Measurements from ENCODE around the gene PTPN7.

DNA sequence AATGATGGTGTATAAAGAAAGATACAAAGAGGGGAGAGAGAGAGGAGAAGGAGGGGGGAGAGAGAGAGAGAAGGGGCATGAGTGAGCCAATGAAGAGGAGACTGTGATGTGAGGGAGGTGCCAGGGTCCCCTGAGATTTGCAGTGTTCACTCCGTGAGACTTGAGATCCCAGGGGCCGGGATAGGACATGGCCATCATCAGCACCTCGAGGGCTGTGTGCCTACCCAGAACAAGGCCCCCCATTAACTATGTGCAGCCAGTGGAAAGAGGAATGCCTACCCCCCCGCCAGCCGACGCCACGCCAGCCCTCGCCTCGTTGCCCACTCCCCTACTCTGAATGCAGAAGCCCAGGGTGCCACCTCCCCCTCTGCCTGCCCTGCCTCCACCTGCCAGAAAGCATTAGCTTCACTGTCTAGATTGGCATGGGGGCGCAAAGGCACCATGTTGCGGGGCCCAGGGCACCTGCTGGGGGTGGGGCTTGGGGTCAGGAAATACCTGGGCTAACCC, 48.0 kb upstream of the PTPN7 start:
- TF ChIP-seq, protein P1, sequence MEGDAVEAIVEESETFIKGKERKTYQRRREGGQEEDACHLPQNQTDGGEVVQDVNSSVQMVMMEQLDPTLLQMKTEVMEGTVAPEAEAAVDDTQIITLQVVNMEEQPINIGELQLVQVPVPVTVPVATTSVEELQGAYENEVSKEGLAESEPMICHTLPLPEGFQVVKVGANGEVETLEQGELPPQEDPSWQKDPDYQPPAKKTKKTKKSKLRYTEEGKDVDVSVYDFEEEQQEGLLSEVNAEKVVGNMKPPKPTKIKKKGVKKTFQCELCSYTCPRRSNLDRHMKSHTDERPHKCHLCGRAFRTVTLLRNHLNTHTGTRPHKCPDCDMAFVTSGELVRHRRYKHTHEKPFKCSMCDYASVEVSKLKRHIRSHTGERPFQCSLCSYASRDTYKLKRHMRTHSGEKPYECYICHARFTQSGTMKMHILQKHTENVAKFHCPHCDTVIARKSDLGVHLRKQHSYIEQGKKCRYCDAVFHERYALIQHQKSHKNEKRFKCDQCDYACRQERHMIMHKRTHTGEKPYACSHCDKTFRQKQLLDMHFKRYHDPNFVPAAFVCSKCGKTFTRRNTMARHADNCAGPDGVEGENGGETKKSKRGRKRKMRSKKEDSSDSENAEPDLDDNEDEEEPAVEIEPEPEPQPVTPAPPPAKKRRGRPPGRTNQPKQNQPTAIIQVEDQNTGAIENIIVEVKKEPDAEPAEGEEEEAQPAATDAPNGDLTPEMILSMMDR (IDR thresholded peaks at IDR 0.05; ENCODE audit: insufficient read depth, low read depth, low read length), result no peak
- no peak for TF ChIP-seq EZH2 (IDR thresholded peaks at IDR 0.05; ENCODE audit: insufficient read depth, low read length)
